Stimulated activated CD8-positive, alpha-beta memory T cell treated with anti-CD3 and anti-CD28 coated beads, Interleukin-12 subunit alpha, Interleukin-12 subunit beta, amount 100 ng/mL, for 4 hours (primary cell): Measurements from ENCODE around the gene SLC2A6.

Experiments
- DNase-seq: peaks from one replicate; pipeline ENCODE4 v3.0.0-alpha.2; 2020; ENCODE audit warnings: low read depth

SLC2A6 gene

GRCh38 chr9:133496861-133497842 lies 18.3 kb upstream of the SLC2A6 start:
- DNase-seq = no peak

GRCh38 chr9:133495327-133496293 lies 16.7 kb upstream of the SLC2A6 start:
- no peak for DNase-seq

DNA sequence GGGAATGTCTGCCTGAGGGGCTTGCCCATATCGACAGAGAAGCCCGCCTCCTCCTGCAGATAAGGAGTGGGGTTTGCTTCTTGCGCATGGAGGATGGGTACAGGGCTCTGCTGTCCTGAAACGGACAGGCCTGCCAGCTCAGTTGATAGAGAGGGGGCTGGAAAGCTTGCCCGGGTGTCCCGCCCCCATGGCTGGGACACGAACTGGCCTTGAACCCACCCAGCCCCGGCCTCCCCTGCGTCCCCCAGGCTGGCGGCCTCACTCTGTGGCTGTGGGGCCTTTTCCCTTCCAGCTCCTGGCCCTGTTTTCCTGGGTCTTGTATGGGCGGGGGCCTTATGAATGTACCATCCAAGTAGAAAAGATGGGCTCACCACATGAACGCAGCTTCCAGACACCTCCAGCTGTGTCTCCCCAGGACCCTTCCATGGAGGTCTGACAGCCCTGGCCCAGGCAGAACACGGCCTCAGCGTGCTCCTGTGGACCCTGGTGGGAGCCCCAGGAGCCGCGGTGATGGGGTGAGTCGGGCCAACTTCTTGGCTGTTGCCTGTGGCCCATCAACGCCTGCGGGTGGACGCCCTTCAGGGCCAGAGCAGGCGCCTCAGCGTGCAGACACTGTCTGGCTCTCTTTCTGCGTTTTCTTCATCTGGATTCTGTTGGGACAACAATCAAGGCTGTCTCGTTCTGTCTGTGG lies 15.9 kb upstream of the SLC2A6 start:
- no peak for DNase-seq

- DNase-seq = no peak
These were observed 15.1 kb upstream of the SLC2A6 start for GRCh38 chr9:133493845-133494540.

- no peak for DNase-seq
These were observed 14.5 kb upstream of the SLC2A6 start for GRCh38 chr9:133493428-133493827.

- DNase-seq = no peak
These were observed 13.4 kb upstream of the SLC2A6 start for GRCh38 chr9:133492061-133493021.

GRCh38 chr9:133491656-133491925 lies 12.7 kb upstream of the SLC2A6 start:
- DNase-seq = no peak

DNA sequence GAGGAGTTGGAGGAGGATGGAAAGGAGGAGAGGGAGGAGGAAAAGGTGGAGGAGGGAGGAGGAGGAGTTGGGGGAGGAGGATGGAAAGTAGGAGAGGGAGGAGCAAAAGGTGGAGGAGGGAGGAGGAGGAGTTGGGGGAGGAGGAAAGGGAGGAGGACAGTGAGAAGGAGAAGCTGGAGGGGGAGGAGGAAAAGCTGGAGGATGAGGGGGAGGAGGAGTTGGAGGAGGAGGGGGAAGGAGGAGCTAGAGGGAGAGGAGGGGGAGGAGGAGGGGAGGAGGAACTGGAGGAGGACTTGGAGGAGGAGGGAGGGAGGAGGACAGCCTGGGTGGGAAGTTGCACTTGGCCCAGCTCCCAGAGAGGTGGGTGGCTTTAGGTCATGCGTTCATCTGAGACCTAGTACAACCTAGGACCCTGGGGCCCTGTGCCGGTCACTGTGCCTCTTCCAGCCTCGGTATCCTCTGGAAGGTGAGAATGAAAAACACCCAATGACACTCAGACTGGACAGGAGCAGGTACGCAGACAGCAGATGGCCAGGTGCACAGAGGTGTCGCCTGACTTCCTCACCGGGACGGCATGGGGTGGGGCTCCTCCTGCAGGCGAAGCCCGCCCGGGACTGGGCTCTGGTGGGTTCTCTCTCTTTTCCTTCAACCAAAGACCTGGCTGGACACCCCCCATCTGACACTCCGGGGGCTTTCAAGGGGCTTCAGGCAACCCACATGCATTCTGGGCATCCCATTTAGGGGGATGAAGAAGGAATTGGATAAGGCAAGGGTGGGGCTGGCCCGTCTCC lies 12.2 kb upstream of the SLC2A6 start:
- no peak for DNase-seq

GRCh38 chr9:133490201-133490681 lies 11.3 kb upstream of the SLC2A6 start:
- DNase-seq = no peak

GRCh38 chr9:133489253-133490190 lies 10.6 kb upstream of the SLC2A6 start:
- DNase-seq = no peak

DNA sequence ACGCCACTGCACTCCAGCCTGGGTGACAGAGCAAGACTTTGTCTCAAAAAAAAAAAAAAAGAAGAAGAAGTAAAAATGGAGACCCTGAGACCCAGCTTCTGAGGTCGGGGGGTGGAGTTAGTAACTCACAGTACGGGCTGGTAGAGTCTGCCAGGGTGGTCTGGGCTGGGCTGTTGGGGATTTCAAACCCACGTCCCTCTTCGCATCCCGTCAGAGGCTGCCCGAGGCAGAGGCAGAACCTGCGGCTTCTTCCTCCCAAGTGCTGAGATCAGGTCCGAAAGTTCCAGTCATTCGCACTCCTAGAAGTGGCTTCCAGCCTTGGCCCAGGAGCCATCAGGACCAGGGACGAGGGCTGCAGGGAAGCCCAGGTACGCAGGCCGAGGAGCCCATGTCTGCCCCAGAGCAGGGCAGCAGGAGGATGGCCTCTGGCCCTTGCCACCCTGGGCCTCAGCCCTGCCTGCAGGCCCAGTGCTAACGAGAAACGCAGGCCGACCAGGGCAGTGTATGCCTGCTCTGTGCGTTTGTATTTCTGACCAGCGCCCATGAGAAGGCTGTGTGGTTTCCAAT lies 9.9 kb upstream of the SLC2A6 start:
- DNase-seq = no peak

- no peak for DNase-seq
These were observed 8.4 kb upstream of the SLC2A6 start for GRCh38 chr9:133487331-133487725.

GRCh38 chr9:133485531-133486260 lies 6.8 kb upstream of the SLC2A6 start:
- DNase-seq = no peak

DNA sequence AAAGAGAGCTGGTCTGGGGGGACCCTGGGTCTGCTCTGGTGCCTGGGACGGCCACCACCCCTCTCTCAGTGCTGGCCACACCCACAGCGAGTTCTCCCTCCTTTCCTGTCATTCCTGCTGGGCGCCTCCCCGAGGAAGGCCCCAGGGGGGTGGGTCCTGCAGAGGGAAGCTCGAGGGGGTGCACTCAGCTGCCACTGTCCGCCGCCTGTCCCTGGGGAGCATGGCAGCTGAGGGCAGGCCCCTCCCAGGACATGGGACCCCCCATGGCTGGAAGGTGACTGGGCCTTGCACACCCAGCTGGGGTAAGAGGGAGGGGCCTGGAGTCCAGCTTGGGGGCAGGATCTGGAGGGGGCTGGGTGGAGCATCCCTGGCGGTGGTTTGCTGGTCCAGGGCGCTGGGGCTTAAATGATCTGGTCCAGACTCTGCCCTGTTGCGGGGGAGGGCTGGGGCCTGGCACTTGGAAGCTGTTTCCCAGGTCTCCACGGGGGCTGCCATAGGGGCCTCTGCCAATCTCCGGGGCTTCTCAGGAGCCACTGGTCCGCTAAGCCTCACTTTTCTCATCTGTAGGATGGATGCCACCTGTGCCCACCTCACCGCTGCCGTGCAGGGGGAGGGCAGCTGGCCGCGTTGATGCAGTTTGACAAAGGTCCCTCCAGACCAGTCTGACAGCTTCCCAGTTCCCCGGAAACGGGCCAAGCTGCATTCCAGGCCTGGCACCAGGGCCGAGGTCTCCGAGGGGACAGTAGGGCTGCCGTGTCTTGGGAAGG lies 6.0 kb upstream of the SLC2A6 start:
- DNase-seq = no peak

- no peak for DNase-seq
These were observed 4.7 kb upstream of the SLC2A6 start for GRCh38 chr9:133483611-133484010.

DNA sequence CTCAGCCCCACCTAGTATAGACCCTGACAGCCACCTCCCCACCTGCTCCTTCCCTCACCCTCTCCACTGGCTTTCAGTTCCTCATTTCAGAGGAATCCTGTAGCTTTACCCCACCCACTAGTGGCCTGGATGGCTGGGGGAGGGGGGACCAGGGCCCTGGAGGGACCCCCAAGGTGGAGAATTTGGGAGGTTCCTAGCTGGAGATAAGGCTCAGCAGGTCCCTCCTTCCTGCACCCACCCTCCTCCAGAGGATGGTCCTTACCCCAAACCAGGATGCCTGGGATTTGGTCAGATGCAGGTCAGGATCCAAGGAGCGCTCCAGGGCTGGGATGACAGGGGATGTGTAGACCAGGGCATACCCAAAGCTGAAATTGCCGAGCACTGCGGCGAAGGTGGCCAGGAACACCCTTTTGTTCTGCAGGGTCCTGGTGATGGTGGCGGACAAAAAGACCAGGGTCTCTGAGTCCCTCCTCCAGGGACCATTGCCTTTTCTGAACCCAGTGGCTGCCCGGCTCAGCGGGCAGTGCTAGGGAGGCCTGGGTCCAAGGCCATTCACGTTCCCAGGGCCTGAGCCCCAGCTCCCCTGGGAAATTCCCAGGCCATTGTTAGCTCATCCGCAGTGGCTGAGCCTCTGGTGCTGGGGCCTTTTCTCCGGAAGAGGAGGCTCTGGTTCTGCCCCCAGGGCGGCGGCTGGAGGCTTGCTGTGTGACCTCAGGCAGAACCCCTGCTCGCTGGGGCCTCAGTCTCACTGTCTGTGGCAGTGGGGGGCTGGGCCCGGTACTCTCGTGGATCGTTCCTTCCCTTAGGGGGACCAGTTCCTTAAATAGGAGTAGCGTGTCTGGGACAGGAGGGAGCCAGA lies 678 bp downstream of the SLC2A6 start:
- no peak for DNase-seq
